Activated T-helper 2 cell treated with anti-CD3 and anti-CD28 coated beads, Interferon-gamma antibody, Interleukin-2, Interleukin-4, amounts not matched to agents 10 μg/mL and 5 μg/mL and 100 μg/mL, durations not matched to agents 14 hours and 24 hours and 36 hours (primary cell): ENCODE data around the gene VWA3B. TPM values are rescaled to one million over a fixed set of nuclear protein-coding genes. Genes with fewer than 3 reads are reported as not detected.
"Not testable (repeated sequence)": the region's sequence is repeated elsewhere in the genome, so short reads cannot be mapped to it uniquely, and the experiment has no call there.

Source experiments
- DNase-seq: peaks from one replicate; pipeline ENCODE4 v3.0.0; 2021; ENCODE audit warnings: low spot score
- H3K27ac Mint-ChIP-seq: one replicate; pipeline ENCODE4 v1.8.0; 2021; ENCODE audit warnings: mixed read lengths
- H3K27me3 Mint-ChIP-seq: one replicate; pipeline ENCODE4 v1.8.0; 2021; ENCODE audit warnings: low read depth, mixed read lengths
- H3K36me3 Mint-ChIP-seq: one replicate; pipeline ENCODE4 v1.8.0; 2021; ENCODE audit warnings: low read depth, mixed read lengths
- H3K4me1 Mint-ChIP-seq: one replicate; pipeline ENCODE4 v1.8.0; 2021; ENCODE audit warnings: low read depth, mixed read lengths
- H3K4me3 Mint-ChIP-seq: one replicate; pipeline ENCODE4 v1.8.0; 2021; ENCODE audit warnings: low read depth, mild to moderate bottlenecking, moderate library complexity, mixed read lengths
- H3K9me3 Mint-ChIP-seq: one replicate; pipeline ENCODE4 v1.8.0; 2021; ENCODE audit warnings: mixed read lengths
- intact Hi-C: fragments of 100-400 bp; cut with micrococcal nuclease; formaldehyde crosslinking; loops from one replicate; pipeline ENCODE4 v1.15.1; 2023
- total RNA-seq: library from RNA; stranded (reverse); gene quantifications from 2 replicates; pipeline ENCODE4 v1.2.3, GENCODE V29; 2022

The VWA3B gene
- total RNA-seq, 1 donor from 2014 or later: not detected

DNA sequence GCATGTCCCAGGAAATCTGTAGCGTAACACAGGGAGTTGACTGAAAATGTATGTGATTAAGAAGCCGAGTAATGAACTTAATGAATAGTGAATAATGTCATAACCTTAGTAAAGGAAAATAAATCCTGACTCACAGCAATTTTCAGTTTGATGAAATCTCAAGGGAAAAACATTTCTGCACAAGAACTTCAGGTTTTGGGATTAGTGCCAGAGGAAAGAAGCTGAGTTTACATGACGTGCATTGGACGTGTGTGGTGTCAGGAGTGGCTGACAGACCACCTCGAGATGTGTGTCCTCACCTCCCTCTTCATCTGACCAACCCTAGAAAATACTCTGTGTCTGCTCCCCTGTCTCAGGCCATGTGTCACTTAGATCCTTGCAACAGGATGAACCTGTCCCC lies 39.1 kb downstream of the VWA3B start:
- no peaks in the 10 kb centered on the region for H3K9me3 Mint-ChIP-seq
- H3K27me3 Mint-ChIP-seq: no peaks in the 10 kb centered on the region
- no peaks in the 10 kb centered on the region for H3K36me3 Mint-ChIP-seq
- H3K27ac Mint-ChIP-seq: no peak overlapping the region
- no peak overlapping the region for H3K4me3 Mint-ChIP-seq
- intact Hi-C loops: no loop called here
- DNase-seq: no peak
- H3K4me1 Mint-ChIP-seq: peaks cover 5% of the 10 kb centered on the region

DNA sequence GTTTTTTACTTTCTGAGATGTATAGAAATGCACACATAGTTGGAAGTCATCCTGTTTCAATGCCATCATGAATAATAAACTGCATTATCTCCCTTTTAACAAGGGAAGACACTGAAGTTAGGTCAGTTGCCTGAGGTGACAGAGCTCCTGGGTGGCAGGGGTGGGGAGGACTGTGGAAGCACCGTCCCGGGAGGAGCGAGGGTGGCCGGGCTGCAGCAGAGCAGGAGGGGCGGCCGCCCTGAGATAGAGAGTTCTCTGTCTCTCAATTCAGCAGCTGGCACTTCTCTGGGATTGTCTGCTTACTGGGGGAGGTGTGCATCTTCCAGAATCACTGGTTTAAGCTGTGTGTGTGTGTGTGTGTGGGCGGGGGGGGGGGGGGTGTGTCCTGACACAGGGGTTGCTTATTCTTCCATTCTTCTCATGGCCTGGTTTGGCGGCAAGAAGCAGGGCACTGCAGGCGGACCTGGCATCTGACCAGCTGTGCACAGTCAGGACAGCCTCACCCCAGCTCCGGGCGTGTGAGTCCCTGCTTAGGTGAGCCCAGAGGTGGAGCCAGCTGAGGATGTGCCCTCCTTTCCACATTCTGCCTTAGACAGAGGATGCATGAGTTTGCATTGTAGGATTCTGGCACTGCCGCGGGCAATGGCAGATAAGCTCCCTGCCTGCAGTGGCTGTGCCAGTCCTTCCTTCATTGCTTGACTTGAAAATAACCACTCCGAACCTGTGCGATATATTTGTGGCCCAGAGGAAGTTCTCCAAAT lies 40.4 kb downstream of the VWA3B start:
- Mint-ChIP-seq H3K27me3 (no peaks in the 10 kb centered on the region), H3K9me3 (no peaks in the 10 kb centered on the region), H3K36me3 (no peaks in the 10 kb centered on the region), H3K4me3 (no peak overlapping the region), H3K4me1 (peaks cover 5% of the 10 kb centered on the region), H3K27ac (no peak overlapping the region)
- DNase-seq: no peak
- intact Hi-C loops: no loop called here

DNA sequence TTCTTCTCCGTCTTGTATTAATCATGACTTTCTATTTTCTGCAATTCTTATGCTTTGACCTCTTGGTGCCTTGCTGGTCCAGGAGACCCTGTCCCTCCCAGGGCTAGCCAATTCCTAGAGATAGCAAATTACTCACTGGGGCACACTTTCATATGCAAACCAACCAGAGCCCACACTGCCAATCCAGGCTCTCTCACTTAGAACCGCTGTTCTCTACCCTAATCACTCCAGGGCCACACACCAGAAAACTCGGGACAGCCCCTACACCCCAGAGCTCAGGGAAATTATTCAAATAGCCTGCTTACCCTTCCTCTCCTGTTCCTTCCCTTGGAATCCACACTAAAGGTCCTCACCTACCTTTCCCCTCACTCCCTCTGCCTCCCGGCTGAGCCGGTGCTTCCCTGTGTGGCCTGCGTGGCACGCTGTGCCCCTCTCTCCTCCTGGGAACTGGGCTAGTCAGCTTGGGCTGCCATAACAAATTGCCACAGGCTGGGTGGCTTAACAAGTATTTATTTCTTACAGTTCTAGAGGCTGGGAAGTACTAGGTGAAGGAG lies 41.7 kb downstream of the VWA3B start:
- Mint-ChIP-seq H3K36me3 (no peaks in the 10 kb centered on the region), H3K4me1 (peaks cover 2% of the 10 kb centered on the region), H3K4me3 (no peak overlapping the region), H3K27me3 (no peaks in the 10 kb centered on the region), H3K9me3 (no peaks in the 10 kb centered on the region), H3K27ac (no peak overlapping the region)
- intact Hi-C loops: no loop called here
- DNase-seq: no peak

DNA sequence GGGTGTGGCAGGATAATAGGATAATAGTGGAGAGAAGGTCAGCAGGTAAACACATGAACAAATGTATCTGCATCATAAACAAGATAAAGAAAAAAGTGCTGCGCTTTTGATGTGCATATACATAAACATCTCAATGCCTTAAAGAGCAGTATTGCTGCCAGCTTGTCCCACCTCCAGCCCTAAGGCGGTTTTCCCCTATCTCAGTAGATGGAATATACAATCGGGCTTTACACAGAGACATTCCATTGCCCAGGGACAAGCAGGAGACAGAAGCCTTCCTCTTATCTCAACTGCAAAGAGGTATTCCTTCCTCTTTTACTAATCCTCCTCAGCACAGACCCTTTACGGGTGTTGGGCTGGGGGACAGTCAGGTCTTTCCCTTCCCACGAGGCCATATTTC lies 43.1 kb downstream of the VWA3B start:
- H3K4me1 Mint-ChIP-seq: peaks cover 16% of the 10 kb centered on the region
- not testable (repeated sequence) for DNase-seq, H3K4me3 Mint-ChIP-seq, H3K9me3 Mint-ChIP-seq, H3K36me3 Mint-ChIP-seq, H3K27me3 Mint-ChIP-seq, H3K27ac Mint-ChIP-seq
- intact Hi-C loops: loop anchor here (5.0 kb wide), 1 partner anchor 218 kb away; no protein-coding TSS in a partner anchor

- intact Hi-C loops: loop anchor here (2.0 to 5.0 kb wide), 2 partner anchors 122 to 222 kb away; no protein-coding TSS in a partner anchor
- H3K9me3 Mint-ChIP-seq: no peaks in the 10 kb centered on the region
- H3K36me3 Mint-ChIP-seq: no peaks in the 10 kb centered on the region
- peak overlapping the region; percentile 52 for H3K27ac Mint-ChIP-seq
- H3K4me1 Mint-ChIP-seq: peaks cover 20% of the 10 kb centered on the region
- DNase-seq: peak; percentile 13
- H3K4me3 Mint-ChIP-seq: no peak overlapping the region
- no peaks in the 10 kb centered on the region for H3K27me3 Mint-ChIP-seq
These were observed 47.4 kb downstream of the VWA3B start for GRCh38 chr2:98134172-98135005.

DNA sequence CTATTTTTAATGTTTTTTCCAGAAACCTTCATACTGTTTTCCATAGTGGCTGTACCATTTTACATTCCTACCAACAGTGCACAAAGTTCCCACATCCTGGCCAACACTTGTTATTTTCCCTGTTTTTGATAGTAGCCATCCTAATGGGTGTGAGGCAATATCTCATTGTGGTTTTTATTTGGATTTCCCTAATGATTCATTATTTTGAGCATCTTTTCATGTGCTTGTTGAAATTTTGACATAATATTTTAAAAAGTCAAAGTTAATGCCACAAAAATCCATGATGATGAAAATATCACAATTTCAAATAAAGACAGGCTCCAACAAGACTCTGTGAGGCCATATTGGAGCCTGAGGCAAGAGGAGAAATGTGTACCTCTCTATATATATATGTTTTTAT lies 50.2 kb downstream of the VWA3B start:
- Mint-ChIP-seq H3K36me3 (no peaks in the 10 kb centered on the region), H3K4me3 (no peak overlapping the region), H3K9me3 (no peaks in the 10 kb centered on the region), H3K27me3 (no peaks in the 10 kb centered on the region), H3K27ac (no peak overlapping the region), H3K4me1 (peaks cover 20% of the 10 kb centered on the region)
- DNase-seq: no peak
- intact Hi-C loops: no loop called here

GRCh38 chr2:98138978-98139377 lies 52.0 kb downstream of the VWA3B start:
- peaks cover 14% of the 10 kb centered on the region for H3K4me1 Mint-ChIP-seq
- H3K36me3 Mint-ChIP-seq, H3K27me3 Mint-ChIP-seq, H3K4me3 Mint-ChIP-seq, H3K27ac Mint-ChIP-seq, intact Hi-C loops, DNase-seq, H3K9me3 Mint-ChIP-seq: not testable (repeated sequence)

- H3K9me3 Mint-ChIP-seq: no peaks in the 10 kb centered on the region
- no peak for DNase-seq
- no peaks in the 10 kb centered on the region for H3K36me3 Mint-ChIP-seq
- H3K4me1 Mint-ChIP-seq: peaks cover 4% of the 10 kb centered on the region
- intact Hi-C loops: no loop called here
- H3K27me3 Mint-ChIP-seq: no peaks in the 10 kb centered on the region
- no peak overlapping the region for H3K4me3 Mint-ChIP-seq
- no peak overlapping the region for H3K27ac Mint-ChIP-seq
These were observed 53.2 kb downstream of the VWA3B start for GRCh38 chr2:98140210-98140609.

GRCh38 chr2:98142106-98142791 lies 55.3 kb downstream of the VWA3B start:
- intact Hi-C loops: no loop called here
- DNase-seq: no peak
- H3K4me3 Mint-ChIP-seq: no peak overlapping the region
- H3K9me3 Mint-ChIP-seq: no peaks in the 10 kb centered on the region
- no peaks in the 10 kb centered on the region for H3K27me3 Mint-ChIP-seq
- H3K36me3 Mint-ChIP-seq: no peaks in the 10 kb centered on the region
- no peaks in the 10 kb centered on the region for H3K4me1 Mint-ChIP-seq
- H3K27ac Mint-ChIP-seq: no peak overlapping the region

- Mint-ChIP-seq H3K4me1 (no peaks in the 10 kb centered on the region), H3K9me3 (peaks cover 9% of the 10 kb centered on the region), H3K4me3 (no peak overlapping the region), H3K36me3 (no peaks in the 10 kb centered on the region), H3K27ac (no peak overlapping the region), H3K27me3 (no peaks in the 10 kb centered on the region)
- DNase-seq: no peak
- intact Hi-C loops: no loop called here
These were observed 58.1 kb downstream of the VWA3B start for GRCh38 chr2:98145070-98145469.

GRCh38 chr2:98147900-98148299 lies 60.9 kb downstream of the VWA3B start:
- DNase-seq, H3K27ac Mint-ChIP-seq, H3K4me3 Mint-ChIP-seq, H3K4me1 Mint-ChIP-seq, intact Hi-C loops, H3K27me3 Mint-ChIP-seq, H3K36me3 Mint-ChIP-seq, H3K9me3 Mint-ChIP-seq: not testable (repeated sequence)

DNA sequence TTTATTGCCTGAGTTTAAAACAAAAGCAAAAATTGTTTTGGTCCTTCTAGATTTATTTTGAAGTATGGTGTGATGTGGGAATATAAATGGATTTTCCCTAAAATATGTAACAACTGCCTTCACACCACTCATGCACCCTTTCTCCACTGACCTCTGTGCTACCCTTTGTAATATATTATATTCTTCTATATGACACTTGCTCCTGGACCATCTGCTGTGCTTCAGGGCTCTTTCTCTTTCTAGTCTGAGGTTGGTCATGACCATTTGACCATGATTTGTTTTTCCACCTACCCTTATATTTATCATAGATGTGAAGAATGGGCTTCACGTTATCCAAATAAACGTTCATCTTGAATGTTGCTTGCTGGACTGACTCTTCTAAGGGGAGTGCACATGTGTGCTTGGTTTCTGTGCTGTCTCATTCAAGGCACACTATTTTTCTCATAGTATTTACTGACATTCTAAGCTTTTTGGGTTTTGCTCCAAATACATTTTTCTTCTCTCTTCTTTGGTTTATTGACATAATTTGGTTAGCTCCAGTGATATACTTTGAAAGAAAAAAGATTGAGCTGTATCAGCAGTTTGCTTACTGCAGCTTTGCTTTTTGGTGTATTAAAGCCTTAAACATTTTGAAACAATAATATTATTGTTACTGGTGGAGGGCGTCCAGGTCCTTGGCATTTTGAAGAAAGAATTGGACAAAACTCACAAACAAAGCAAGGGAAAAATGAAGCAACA lies 61.8 kb downstream of the VWA3B start:
- Mint-ChIP-seq H3K9me3 (peaks cover 9% of the 10 kb centered on the region), H3K27me3 (peaks cover 3% of the 10 kb centered on the region), H3K27ac (no peak overlapping the region), H3K36me3 (no peaks in the 10 kb centered on the region), H3K4me1 (no peaks in the 10 kb centered on the region), H3K4me3 (no peak overlapping the region)
- no peak for DNase-seq
- intact Hi-C loops: no loop called here
